DMS 273 (cell line): ENCODE data around the gene SRPK1.

Source experiments
- DNase-seq: peaks from one replicate; lab custom pipeline; 2025; ENCODE audit not compliant: unreplicated experiment; lab: John Stamatoyannopoulos, UW

SRPK1 gene

GRCh38 chr6:35786272-35786671 is 134.6 kb downstream of the SRPK1 start:
- DNase-seq, result no peak

GRCh38 chr6:35784200-35784599 is 136.7 kb downstream of the SRPK1 start:
- no peak for DNase-seq
